ENCODE results near the gene SCN8A.

Gene SCN8A

GRCh38 chr12:51818566-51819300 is 227.7 kb downstream of the SCN8A start:
- H3K36me3 ChIP-seq (ENCODE audit: insufficient read depth, low read length), result no peaks in the 10 kb centered on the region
- no peak overlapping the region for H3K9ac ChIP-seq (ENCODE audit: low read depth, low read length)
- H3K4me1 ChIP-seq (ENCODE audit: insufficient read depth, low read length), result peaks cover 7% of the 10 kb centered on the region
- H3K9me3 ChIP-seq (ENCODE audit: control insufficient read depth, insufficient read depth, low read length), result no peaks in the 10 kb centered on the region

DNA sequence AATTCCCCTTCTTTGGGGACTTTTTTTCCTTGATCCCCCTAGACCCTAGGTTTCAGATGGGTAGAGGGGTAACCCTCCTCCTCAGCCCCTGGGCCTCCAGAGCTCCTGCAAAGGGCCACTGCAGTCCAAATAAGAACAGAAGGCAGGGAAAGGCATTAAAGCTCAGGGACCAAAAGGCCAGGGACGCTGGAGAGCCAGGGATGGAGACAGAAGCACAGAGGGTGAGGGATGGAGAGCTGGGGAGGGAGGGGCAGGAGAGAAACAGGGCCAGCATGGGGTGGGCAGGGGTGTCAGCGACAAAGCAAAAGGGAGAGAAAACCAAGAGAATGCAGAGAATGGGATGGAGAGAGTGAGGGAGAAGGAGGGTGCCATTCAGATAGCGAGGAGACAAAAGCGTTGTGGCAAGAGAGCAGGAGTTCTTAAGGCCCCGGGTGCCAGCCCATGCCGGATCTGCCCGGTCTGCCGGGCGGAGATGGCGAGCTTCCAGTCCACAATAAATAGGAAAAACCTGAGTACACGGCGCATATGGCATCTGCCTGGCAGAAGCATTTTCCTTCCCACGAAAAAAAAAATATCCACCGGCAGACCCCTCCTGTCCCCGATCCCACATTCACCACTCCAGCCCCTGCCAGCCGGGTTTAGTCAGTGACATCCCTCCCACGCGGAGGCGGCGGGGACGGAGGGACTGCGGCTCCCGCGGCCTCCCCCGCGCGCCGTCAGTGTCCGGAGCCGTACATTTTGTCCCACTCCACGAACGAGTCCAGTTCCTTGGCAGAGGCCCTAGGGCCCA is 228.9 kb downstream of the SCN8A start:
- peak overlapping the region; percentile 81 for H3K9ac ChIP-seq (ENCODE audit: low read depth, low read length)
- H3K36me3 ChIP-seq (ENCODE audit: insufficient read depth, low read length), result no peaks in the 10 kb centered on the region
- peaks cover 6% of the 10 kb centered on the region for H3K4me1 ChIP-seq (ENCODE audit: insufficient read depth, low read length)
- no peaks in the 10 kb centered on the region for H3K9me3 ChIP-seq (ENCODE audit: control insufficient read depth, insufficient read depth, low read length)

DNA sequence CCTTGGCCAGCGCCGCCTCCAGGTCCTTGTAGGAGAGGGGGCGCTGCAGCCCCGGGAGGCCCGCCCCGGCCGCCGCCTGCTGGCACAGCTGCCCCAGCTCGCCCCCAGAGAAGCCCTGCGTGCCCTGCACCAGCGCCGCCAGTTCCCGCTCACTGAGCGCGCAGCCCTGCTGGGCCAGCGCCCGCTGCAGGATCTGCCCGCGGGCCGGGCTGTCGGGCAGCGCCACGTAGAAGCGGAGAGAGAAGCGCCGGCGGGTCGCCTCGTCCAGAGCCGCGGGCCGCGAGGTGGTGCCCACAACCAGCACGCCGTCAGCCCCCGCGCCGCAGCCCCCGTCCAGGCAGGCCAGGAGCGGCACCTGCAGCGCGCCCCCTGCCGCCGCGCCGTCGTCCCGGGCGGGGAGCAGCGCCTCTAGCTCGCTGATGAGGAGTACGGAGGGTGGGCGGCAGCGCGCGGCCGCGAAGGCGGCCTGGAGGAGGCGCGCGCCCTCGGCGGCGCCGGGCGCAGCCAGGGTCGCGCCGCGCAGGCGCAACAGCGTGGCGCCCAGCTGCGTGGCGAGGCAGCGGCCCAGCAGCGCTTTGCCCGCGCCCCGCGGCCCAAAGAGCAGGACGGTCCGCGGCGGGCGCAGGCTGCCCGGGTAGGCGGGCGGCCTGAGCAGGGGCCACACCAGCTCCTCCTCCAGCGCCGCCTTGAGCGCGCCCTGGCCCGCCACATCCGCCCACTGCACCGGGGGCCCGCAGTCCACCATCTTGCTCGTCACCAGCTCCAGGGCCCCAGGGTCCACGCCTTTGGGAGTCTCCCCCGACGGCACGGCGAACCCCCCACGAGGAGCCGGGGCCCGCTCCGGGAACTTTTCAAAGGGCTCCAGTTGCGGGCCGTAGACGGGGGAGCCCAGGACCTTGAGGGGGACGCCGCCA is 229.8 kb downstream of the SCN8A start:
- H3K9ac ChIP-seq (ENCODE audit: low read depth, low read length), result peak overlapping the region; percentile 81
- peaks cover 4% of the 10 kb centered on the region for H3K4me1 ChIP-seq (ENCODE audit: insufficient read depth, low read length)
- no peaks in the 10 kb centered on the region for H3K9me3 ChIP-seq (ENCODE audit: control insufficient read depth, insufficient read depth, low read length)
- no peaks in the 10 kb centered on the region for H3K36me3 ChIP-seq (ENCODE audit: insufficient read depth, low read length)

DNA sequence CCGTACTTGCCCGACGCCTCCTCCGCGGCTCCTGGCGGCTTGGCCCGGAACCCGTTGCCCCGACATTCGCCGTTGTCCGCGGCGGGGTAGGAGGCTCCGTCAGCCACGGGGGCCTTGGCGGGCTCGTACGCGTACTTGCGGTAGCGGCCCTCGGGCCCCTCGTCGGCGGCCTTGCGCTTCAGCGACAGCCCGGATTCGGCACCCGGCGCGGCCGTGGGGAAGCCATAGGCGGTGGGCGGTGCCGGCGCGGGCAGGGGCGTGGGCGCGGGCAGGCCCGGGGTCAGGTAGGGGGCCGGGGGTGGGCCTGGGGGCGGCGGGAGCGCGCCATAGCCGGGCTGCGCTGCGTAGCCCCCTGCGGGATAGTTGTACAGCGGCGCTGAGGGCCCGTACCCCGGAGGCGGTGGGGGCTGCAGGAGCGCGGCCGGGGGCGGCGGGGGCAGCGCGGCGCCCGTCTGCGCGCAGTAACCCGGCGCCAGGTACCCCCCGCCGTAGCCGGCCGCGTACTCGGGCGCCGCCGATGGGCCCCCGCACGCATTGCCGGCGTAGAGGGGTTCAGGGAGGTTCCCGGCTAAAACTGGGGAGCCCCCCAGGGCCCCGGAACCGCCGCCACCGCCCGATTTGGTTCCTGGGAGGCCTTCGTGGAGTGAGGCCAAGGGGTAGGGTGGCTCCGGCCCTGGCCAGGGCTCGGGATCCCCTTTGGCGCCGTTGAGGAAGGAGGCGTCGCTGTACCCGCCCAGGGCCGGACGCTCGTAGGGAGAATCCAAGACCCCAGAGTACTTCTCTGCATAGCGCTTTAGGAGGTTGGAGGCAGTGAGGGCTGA is 230.6 kb downstream of the SCN8A start:
- no peaks in the 10 kb centered on the region for H3K36me3 ChIP-seq (ENCODE audit: insufficient read depth, low read length)
- H3K9me3 ChIP-seq (ENCODE audit: control insufficient read depth, insufficient read depth, low read length), result no peaks in the 10 kb centered on the region
- peak overlapping the region; percentile 81 for H3K9ac ChIP-seq (ENCODE audit: low read depth, low read length)
- peaks cover 4% of the 10 kb centered on the region for H3K4me1 ChIP-seq (ENCODE audit: insufficient read depth, low read length)

- Histone ChIP-seq H3K4me1 (ENCODE audit: insufficient read depth, low read length) (peaks cover 10% of the 10 kb centered on the region), H3K9me3 (ENCODE audit: control insufficient read depth, insufficient read depth, low read length) (no peaks in the 10 kb centered on the region), H3K36me3 (ENCODE audit: insufficient read depth, low read length) (no peaks in the 10 kb centered on the region), H3K9ac (ENCODE audit: low read depth, low read length) (peak overlapping the region; percentile 40; the same call in 1 of the 2 replicates)
Observed at GRCh38 chr12:51822261-51822616, 231.2 kb downstream of the SCN8A start.

- Histone ChIP-seq H3K36me3 (ENCODE audit: insufficient read depth, low read length) (no peaks in the 10 kb centered on the region), H3K9me3 (ENCODE audit: control insufficient read depth, insufficient read depth, low read length) (no peaks in the 10 kb centered on the region), H3K4me1 (ENCODE audit: insufficient read depth, low read length) (peaks cover 13% of the 10 kb centered on the region), H3K9ac (ENCODE audit: low read depth, low read length) (no peak overlapping the region)
Observed at GRCh38 chr12:51822956-51823355, 231.9 kb downstream of the SCN8A start.

DNA sequence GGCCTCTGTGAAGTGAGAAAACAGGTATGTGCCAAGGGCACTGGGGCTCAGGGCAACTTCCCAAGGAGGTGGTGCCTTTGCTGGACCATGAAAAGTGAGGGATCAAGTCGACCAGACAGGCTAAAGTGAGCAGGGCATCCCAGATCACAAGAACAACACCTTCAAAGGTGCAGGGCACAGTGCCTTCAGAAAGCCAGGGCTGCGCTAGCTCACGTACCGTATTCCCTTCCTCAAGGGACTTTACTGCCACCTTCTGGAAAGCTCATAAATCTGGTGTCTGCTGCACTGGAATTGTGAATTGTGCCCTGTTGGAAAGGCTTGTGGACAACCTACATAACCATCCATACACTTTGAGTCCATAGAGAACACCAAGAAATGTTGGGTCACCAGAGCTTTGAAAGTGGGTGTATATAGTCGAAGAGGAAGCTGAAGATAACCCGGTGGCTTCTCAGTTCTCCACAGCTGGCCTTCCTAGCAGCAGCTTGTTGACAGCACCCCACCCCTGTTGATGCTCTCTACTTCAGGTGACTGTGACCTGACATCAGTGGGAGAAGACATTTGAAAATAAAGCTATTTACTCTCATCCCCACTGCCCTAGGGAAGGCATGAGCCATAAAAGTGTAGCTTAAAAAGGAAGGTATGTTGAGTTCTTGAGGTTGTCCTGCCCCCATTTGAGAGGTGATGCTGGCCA is 233.0 kb downstream of the SCN8A start:
- no peaks in the 10 kb centered on the region for H3K36me3 ChIP-seq (ENCODE audit: insufficient read depth, low read length)
- H3K9ac ChIP-seq (ENCODE audit: low read depth, low read length), result no peak overlapping the region
- no peaks in the 10 kb centered on the region for H3K9me3 ChIP-seq (ENCODE audit: control insufficient read depth, insufficient read depth, low read length)
- H3K4me1 ChIP-seq (ENCODE audit: insufficient read depth, low read length), result peaks cover 24% of the 10 kb centered on the region

DNA sequence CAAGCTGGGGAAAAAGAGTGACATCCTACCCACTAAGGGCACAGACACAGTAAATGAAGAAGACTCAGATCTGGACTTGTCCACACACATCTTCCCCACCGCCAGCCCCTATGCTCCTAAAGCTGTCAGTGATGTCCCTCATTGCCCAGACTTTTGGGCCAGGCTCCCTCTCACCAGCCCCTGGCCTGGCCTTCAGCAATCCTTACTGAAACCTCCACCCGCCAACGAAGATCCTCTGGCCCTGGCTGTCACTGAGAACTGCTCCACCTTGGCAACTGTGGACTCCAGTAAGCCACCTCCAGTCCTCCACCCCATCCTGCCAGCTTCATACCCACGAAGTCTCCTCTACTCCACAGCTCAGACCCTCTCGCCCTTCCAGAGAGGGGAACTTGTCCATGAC is 234.2 kb downstream of the SCN8A start:
- H3K4me1 ChIP-seq (ENCODE audit: insufficient read depth, low read length), result peaks cover 31% of the 10 kb centered on the region
- H3K36me3 ChIP-seq (ENCODE audit: insufficient read depth, low read length), result no peaks in the 10 kb centered on the region
- H3K9me3 ChIP-seq (ENCODE audit: control insufficient read depth, insufficient read depth, low read length), result no peaks in the 10 kb centered on the region
- no peak overlapping the region for H3K9ac ChIP-seq (ENCODE audit: low read depth, low read length)

- H3K36me3 ChIP-seq (ENCODE audit: insufficient read depth, low read length), result no peaks in the 10 kb centered on the region
- H3K9me3 ChIP-seq (ENCODE audit: control insufficient read depth, insufficient read depth, low read length), result no peaks in the 10 kb centered on the region
- peaks cover 42% of the 10 kb centered on the region for H3K4me1 ChIP-seq (ENCODE audit: insufficient read depth, low read length)
- no peak overlapping the region for H3K9ac ChIP-seq (ENCODE audit: low read depth, low read length)
Observed at GRCh38 chr12:51826881-51827280, 235.8 kb downstream of the SCN8A start.

DNA sequence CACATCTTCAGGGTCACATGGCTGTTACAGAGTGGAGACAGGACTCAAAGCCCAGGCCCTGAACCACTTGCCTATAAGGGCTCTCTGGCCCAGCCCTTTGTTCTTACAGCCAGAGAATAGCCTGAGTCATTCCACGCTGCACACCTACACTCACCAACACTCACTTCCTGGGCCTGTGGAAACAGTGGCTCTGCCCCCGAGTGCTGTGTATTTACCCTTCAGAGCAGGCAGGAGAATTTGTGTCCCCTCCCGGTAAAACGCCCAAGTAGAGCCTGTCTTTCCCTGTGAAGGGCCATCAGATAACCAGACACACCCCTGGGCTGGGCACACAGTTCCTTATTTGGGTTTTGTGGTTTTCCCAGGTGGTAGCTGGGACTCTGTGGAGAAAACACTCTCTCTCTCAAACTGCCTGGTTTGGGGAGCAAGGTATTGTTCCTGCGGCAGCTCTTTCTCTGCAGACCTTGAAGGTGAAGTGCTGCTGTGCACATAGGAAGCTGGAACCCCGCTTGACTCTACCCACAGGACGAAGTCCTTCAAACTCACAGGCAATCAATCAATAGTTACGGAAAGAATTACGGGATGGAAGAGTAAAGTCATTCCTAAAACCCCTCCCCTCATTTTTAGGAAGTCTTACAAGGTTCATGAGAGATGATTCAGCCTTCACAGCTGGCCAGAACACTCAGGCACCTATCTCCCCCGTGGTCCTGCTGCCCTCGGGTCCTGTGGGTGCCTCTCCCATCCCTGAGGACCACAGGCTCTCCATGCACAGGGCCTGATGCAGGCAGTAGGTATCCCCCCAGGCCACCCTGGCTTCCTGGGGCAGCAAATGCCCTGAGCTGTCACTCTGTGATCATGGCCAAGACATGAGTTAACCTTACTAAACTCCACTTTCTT is 237.1 kb downstream of the SCN8A start:
- Histone ChIP-seq H3K9me3 (ENCODE audit: control insufficient read depth, insufficient read depth, low read length) (no peaks in the 10 kb centered on the region), H3K9ac (ENCODE audit: low read depth, low read length) (no peak overlapping the region), H3K36me3 (ENCODE audit: insufficient read depth, low read length) (no peaks in the 10 kb centered on the region), H3K4me1 (ENCODE audit: insufficient read depth, low read length) (peaks cover 50% of the 10 kb centered on the region)

GRCh38 chr12:51829011-51829481 is 238.0 kb downstream of the SCN8A start:
- H3K4me1 ChIP-seq (ENCODE audit: insufficient read depth, low read length), result peaks cover 50% of the 10 kb centered on the region
- H3K9me3 ChIP-seq (ENCODE audit: control insufficient read depth, insufficient read depth, low read length), result no peaks in the 10 kb centered on the region
- no peak overlapping the region for H3K9ac ChIP-seq (ENCODE audit: low read depth, low read length)
- H3K36me3 ChIP-seq (ENCODE audit: insufficient read depth, low read length), result no peaks in the 10 kb centered on the region

DNA sequence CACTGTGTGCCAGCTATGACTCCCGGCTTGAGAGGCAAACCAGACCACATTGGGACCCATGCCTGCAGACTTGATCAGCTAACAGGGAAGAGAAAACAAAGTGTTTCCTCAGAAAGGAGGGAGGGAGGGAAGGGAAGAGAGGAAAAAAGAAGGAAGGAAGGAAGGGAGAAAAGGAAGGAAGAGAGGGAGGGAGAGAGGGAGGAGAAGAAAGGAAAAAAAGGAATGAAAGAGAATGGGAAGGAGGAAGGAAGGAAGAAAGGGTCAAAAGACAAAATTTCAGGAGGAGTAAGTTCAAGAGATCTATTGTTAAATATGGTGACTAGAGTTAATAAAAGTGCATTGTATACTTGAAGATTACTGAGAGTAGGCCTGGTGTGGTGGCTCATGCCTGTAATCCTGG is 238.6 kb downstream of the SCN8A start:
- H3K9me3 ChIP-seq (ENCODE audit: control insufficient read depth, insufficient read depth, low read length), result no peaks in the 10 kb centered on the region
- H3K9ac ChIP-seq (ENCODE audit: low read depth, low read length), result no peak overlapping the region
- H3K4me1 ChIP-seq (ENCODE audit: insufficient read depth, low read length), result peaks cover 50% of the 10 kb centered on the region
- H3K36me3 ChIP-seq (ENCODE audit: insufficient read depth, low read length), result no peaks in the 10 kb centered on the region

All from ES-I3 (cell line).